Neutrophil (primary cell): ENCODE results near the gene ARL4D.

Experiments used
- H3K27ac ChIP-seq: fragments of 200-600 bp; sonication (generic); 2 replicates; pipeline ENCODE4 v1.5.1; 2016; ENCODE audit warnings: mild to moderate bottlenecking, moderate library complexity
- H3K27me3 ChIP-seq: fragments of 200-600 bp; sonication (generic); 2 replicates; pipeline ENCODE4 v1.6.0; 2016; ENCODE audit warnings: mild to moderate bottlenecking
- H3K36me3 ChIP-seq: fragments of 200-600 bp; sonication (generic); 2 replicates; pipeline ENCODE4 v1.5.1; 2017
- H3K4me1 ChIP-seq, 2 experiments: fragments of 200-600 bp in 1 of 2; sonication (generic) in 1 of 2; 1 replicate in 1 of 2; 2 replicates in 1 of 2; pipeline versions ENCODE4 v1.5.1 to v1.6.1; 2013 to 2016; ENCODE audit warnings: low read depth in 1 of 2, low read length in 1 of 2, mild to moderate bottlenecking in 1 of 2, moderate library complexity in 1 of 2; ENCODE audit not compliant: control insufficient read depth in 1 of 2, insufficient read depth in 1 of 2
- H3K4me3 ChIP-seq, 2 experiments: fragments of 200-600 bp in 1 of 2; sonication (generic) in 1 of 2; 1 replicate in 1 of 2; 2 replicates in 1 of 2; pipeline ENCODE4 v1.5.1; 2013 to 2016; ENCODE audit warnings: low read depth in 1 of 2, low read length in 1 of 2, mild to moderate bottlenecking in 1 of 2, moderate library complexity in 1 of 2
- H3K9me3 ChIP-seq: fragments of 200-600 bp; sonication (generic); 2 replicates; pipeline ENCODE4 v1.5.1; 2016
- CTCF ChIP-seq: fragments of 200-600 bp; sonication (generic); IDR thresholded peaks from 2 replicates; pipeline ENCODE4 v1.5.1; 2016; ENCODE audit warnings: antibody characterized with exemption

Gene ARL4D

GRCh38 chr17:43366891-43367736 is 31.7 kb upstream of the ARL4D start:
- Histone ChIP-seq H3K27me3 (no peaks in the 10 kb centered on the region), H3K36me3 (no peaks in the 10 kb centered on the region), H3K4me3 (peak overlapping the region; percentile 87 to 95), H3K9me3 (no peaks in the 10 kb centered on the region), H3K4me1 (peaks cover 24 to 25% of the 10 kb centered on the region in 2 experiments), H3K27ac (peak overlapping the region; percentile 98)
- TF ChIP-seq CTCF = no peak

- Histone ChIP-seq H3K27me3 (no peaks in the 10 kb centered on the region), H3K4me3 (peak overlapping the region; percentile 87 to 95), H3K36me3 (no peaks in the 10 kb centered on the region), H3K4me1 (peaks cover 28 to 30% of the 10 kb centered on the region in 2 experiments), H3K9me3 (no peaks in the 10 kb centered on the region), H3K27ac (peak overlapping the region; percentile 98)
- no peak for TF ChIP-seq CTCF
Observed at GRCh38 chr17:43367737-43368242, 31.0 kb upstream of the ARL4D start.

- peaks cover 28 to 34% of the 10 kb centered on the region in 2 experiments for H3K4me1 ChIP-seq
- H3K4me3 ChIP-seq = peak overlapping the region; percentile 87 to 95
- peak; percentile 13 for TF ChIP-seq CTCF
- H3K36me3 ChIP-seq = no peaks in the 10 kb centered on the region
- H3K27me3 ChIP-seq = no peaks in the 10 kb centered on the region
- H3K27ac ChIP-seq = peak overlapping the region; percentile 98
- no peaks in the 10 kb centered on the region for H3K9me3 ChIP-seq
Observed at GRCh38 chr17:43368740-43369506, 29.9 kb upstream of the ARL4D start.

- H3K36me3 ChIP-seq = no peaks in the 10 kb centered on the region
- TF ChIP-seq CTCF = no peak
- peak overlapping the region; percentile 87 to 95 for H3K4me3 ChIP-seq
- H3K27me3 ChIP-seq = no peaks in the 10 kb centered on the region
- peak overlapping the region; percentile 98 for H3K27ac ChIP-seq
- no peaks in the 10 kb centered on the region for H3K9me3 ChIP-seq
- peaks cover 37 to 39% of the 10 kb centered on the region in 2 experiments for H3K4me1 ChIP-seq
Observed at GRCh38 chr17:43369986-43370385, 28.8 kb upstream of the ARL4D start.

GRCh38 chr17:43371227-43371821 is 27.5 kb upstream of the ARL4D start:
- Histone ChIP-seq H3K4me1 (peaks cover 42 to 43% of the 10 kb centered on the region in 2 experiments), H3K27ac (no peak overlapping the region)
- TF ChIP-seq CTCF = no peak

More at GRCh38 chr17:43371227-43371821, 27.5 kb upstream of the ARL4D start:
- Histone ChIP-seq H3K4me3 (no peak overlapping the region), H3K36me3 (no peaks in the 10 kb centered on the region), H3K9me3 (no peaks in the 10 kb centered on the region), H3K27me3 (no peaks in the 10 kb centered on the region)
